Measurements from ENCODE around the gene CCIN.
"Not testable (repeated sequence)": the region's sequence is repeated elsewhere in the genome, so short reads cannot be mapped to it uniquely, and the experiment has no call there.

CCIN gene

GRCh38 chr9:36176496-36176895 lies 7.3 kb downstream of the CCIN start:
- H3K4me1 ChIP-seq (ENCODE audit: control insufficient read depth in 2 of 2, insufficient read depth in 1 of 2, low read depth in 1 of 2, low read length in 2 of 2); H3K14ac ChIP-seq (ENCODE audit: low read length); DNase-seq (ENCODE audit: low spot score); H4K8ac ChIP-seq (ENCODE audit: low read depth, low read length); H2AK5ac ChIP-seq (ENCODE audit: low read depth, low read length); H3K27me3 ChIP-seq (ENCODE audit: control insufficient read depth in 3 of 3, insufficient read depth in 3 of 3, low read depth in 1 of 3, low read length in 3 of 3); H3K79me1 ChIP-seq (ENCODE audit: low read depth, low read length); H3K27ac ChIP-seq (replicated peaks; ENCODE audit: low read length); H3K4me3 ChIP-seq (ENCODE audit: low read length in 2 of 2); H2BK5ac ChIP-seq (ENCODE audit: low read length); H3K4me2 ChIP-seq (ENCODE audit: insufficient read depth, low read length, poor library complexity, severe bottlenecking); H3K4ac ChIP-seq (ENCODE audit: low read length); H3K9ac ChIP-seq (ENCODE audit: low read depth, low read length, poor library complexity); H3K9me3 ChIP-seq (replicated peaks in 1 of 2; ENCODE audit: control insufficient read depth in 2 of 2, insufficient read depth in 1 of 2, low read depth in 1 of 2, low read length in 2 of 2); H2BK120ac ChIP-seq (ENCODE audit: low read depth, low read length); H2BK15ac ChIP-seq (ENCODE audit: low read length); H3K36me3 ChIP-seq (replicated peaks in 1 of 2; ENCODE audit: control insufficient read depth in 2 of 2, insufficient read depth in 2 of 2, low read length in 2 of 2); H2BK12ac ChIP-seq (ENCODE audit: low read length); H3K18ac ChIP-seq (ENCODE audit: low read length); H4K91ac ChIP-seq (ENCODE audit: low read depth, low read length, poor library complexity); H2AFZ ChIP-seq (ENCODE audit: low read length); H3K23ac ChIP-seq (ENCODE audit: low read depth, low read length, poor library complexity): not testable (repeated sequence)
- WGBS, 2 donors (ENCODE audit: extremely low coverage in 2 of 2, insufficient read length in 2 of 2, insufficient replicate concordance in 1 of 2): no CpG with 5 or more reads among the region's 10 CpGs

GRCh38 chr9:36177571-36177970 lies 8.4 kb downstream of the CCIN start:
- Histone ChIP-seq H3K4ac (ENCODE audit: low read length) (no peak overlapping the region), H4K91ac (ENCODE audit: low read depth, low read length, poor library complexity) (no peak overlapping the region), H3K36me3 (replicated peaks in 1 of 2; ENCODE audit: control insufficient read depth in 2 of 2, insufficient read depth in 2 of 2, low read length in 2 of 2) (no peaks in the 10 kb centered on the region), H3K9ac (ENCODE audit: low read depth, low read length, poor library complexity) (no peak overlapping the region), H3K23ac (ENCODE audit: low read depth, low read length, poor library complexity) (no peak overlapping the region), H2BK120ac (ENCODE audit: low read depth, low read length) (no peak overlapping the region), H3K9me3 (replicated peaks in 1 of 2; ENCODE audit: control insufficient read depth in 2 of 2, insufficient read depth in 1 of 2, low read depth in 1 of 2, low read length in 2 of 2) (no peaks in the 10 kb centered on the region), H4K8ac (ENCODE audit: low read depth, low read length) (no peak overlapping the region), H3K4me2 (ENCODE audit: insufficient read depth, low read length, poor library complexity, severe bottlenecking) (no peak overlapping the region), H3K4me3 (ENCODE audit: low read length in 2 of 2) (no peak overlapping the region), H2AFZ (ENCODE audit: low read length) (no peak overlapping the region), H3K4me1 (ENCODE audit: control insufficient read depth in 2 of 2, insufficient read depth in 1 of 2, low read depth in 1 of 2, low read length in 2 of 2) (peaks cover 0 to 1% of the 10 kb centered on the region in 2 donors), H2BK5ac (ENCODE audit: low read length) (no peak overlapping the region), H3K14ac (ENCODE audit: low read length) (no peak overlapping the region), H2BK12ac (ENCODE audit: low read length) (no peak overlapping the region), H2BK15ac (ENCODE audit: low read length) (no peak overlapping the region), H3K79me1 (ENCODE audit: low read depth, low read length) (no peaks in the 10 kb centered on the region), H3K27ac (replicated peaks; ENCODE audit: low read length) (no peak overlapping the region), H3K18ac (ENCODE audit: low read length) (no peak overlapping the region), H3K27me3 (ENCODE audit: control insufficient read depth in 3 of 3, insufficient read depth in 3 of 3, low read depth in 1 of 3, low read length in 3 of 3) (peaks cover 0 to 5% (median 0%) of the 10 kb centered on the region in 3 experiments), H2AK5ac (ENCODE audit: low read depth, low read length) (no peak overlapping the region)
- WGBS, 2 donors (ENCODE audit: extremely low coverage in 2 of 2, insufficient read length in 2 of 2, insufficient replicate concordance in 1 of 2): no CpG with 5 or more reads among the region's 4 CpGs
- DNase-seq (ENCODE audit: low spot score): no peak

GRCh38 chr9:36180243-36180642 lies 11.1 kb downstream of the CCIN start:
- not testable (repeated sequence) for H2AFZ ChIP-seq (ENCODE audit: low read length); H2AK5ac ChIP-seq (ENCODE audit: low read depth, low read length)

DNA sequence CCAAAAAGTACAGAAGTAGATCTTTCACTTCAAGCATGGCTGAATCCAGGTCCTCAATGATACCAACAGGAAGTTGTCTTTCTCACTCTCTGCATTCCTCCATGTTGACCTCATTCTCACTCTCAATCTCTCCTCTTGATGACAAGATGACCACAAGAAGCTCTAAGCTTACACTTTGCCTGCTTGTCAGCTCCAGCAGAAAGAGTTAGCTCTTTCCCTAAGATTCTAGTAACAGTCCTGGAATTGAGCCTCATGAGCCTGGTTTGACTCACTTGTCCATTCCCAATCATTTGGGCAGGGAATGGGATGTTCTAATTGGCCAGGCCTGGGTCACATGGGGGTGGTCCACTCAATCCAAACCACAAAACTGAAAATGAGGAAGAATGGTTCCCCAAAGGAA lies 18.2 kb downstream of the CCIN start:
- H3K27ac ChIP-seq (replicated peaks; ENCODE audit: low read length): no peak overlapping the region
- no peaks in the 10 kb centered on the region for H3K36me3 ChIP-seq (replicated peaks in 1 of 2; ENCODE audit: control insufficient read depth in 2 of 2, insufficient read depth in 2 of 2, low read length in 2 of 2)
- H3K18ac ChIP-seq (ENCODE audit: low read length): no peak overlapping the region
- H3K4me1 ChIP-seq (ENCODE audit: control insufficient read depth in 2 of 2, insufficient read depth in 1 of 2, low read depth in 1 of 2, low read length in 2 of 2): peaks cover 7 to 10% of the 10 kb centered on the region in 2 donors
- H3K14ac ChIP-seq (ENCODE audit: low read length): no peak overlapping the region
- peaks cover 5% of the 10 kb centered on the region for H3K79me1 ChIP-seq (ENCODE audit: low read depth, low read length)
- H3K4me2 ChIP-seq (ENCODE audit: insufficient read depth, low read length, poor library complexity, severe bottlenecking): no peak overlapping the region
- no peak overlapping the region for H2AFZ ChIP-seq (ENCODE audit: low read length)
- H2AK5ac ChIP-seq (ENCODE audit: low read depth, low read length): no peak overlapping the region
- H3K4ac ChIP-seq (ENCODE audit: low read length): no peak overlapping the region
- H2BK120ac ChIP-seq (ENCODE audit: low read depth, low read length): no peak overlapping the region
- H3K9me3 ChIP-seq (replicated peaks in 1 of 2; ENCODE audit: control insufficient read depth in 2 of 2, insufficient read depth in 1 of 2, low read depth in 1 of 2, low read length in 2 of 2): peaks cover 0 to 3% of the 10 kb centered on the region in 2 donors
- no peak overlapping the region for H3K23ac ChIP-seq (ENCODE audit: low read depth, low read length, poor library complexity)
- no peak overlapping the region for H4K91ac ChIP-seq (ENCODE audit: low read depth, low read length, poor library complexity)
- no peak overlapping the region for H2BK12ac ChIP-seq (ENCODE audit: low read length)
- no peak overlapping the region for H3K9ac ChIP-seq (ENCODE audit: low read depth, low read length, poor library complexity)
- H4K8ac ChIP-seq (ENCODE audit: low read depth, low read length): no peak overlapping the region
- H2BK5ac ChIP-seq (ENCODE audit: low read length): no peak overlapping the region
- no peaks in the 10 kb centered on the region for H3K27me3 ChIP-seq (ENCODE audit: control insufficient read depth in 3 of 3, insufficient read depth in 3 of 3, low read depth in 1 of 3, low read length in 3 of 3)
- no peak for DNase-seq (ENCODE audit: low spot score)
- no peak overlapping the region for H3K4me3 ChIP-seq (ENCODE audit: low read length in 2 of 2)
- no peak overlapping the region for H2BK15ac ChIP-seq (ENCODE audit: low read length)

More at GRCh38 chr9:36180243-36180642, 11.1 kb downstream of the CCIN start:
- WGBS, 2 donors (ENCODE audit: extremely low coverage in 2 of 2, insufficient read length in 2 of 2, insufficient replicate concordance in 1 of 2): no CpG with 5 or more reads among the region's 6 CpGs
- H3K9ac ChIP-seq (ENCODE audit: low read depth, low read length, poor library complexity); H2BK15ac ChIP-seq (ENCODE audit: low read length); H3K14ac ChIP-seq (ENCODE audit: low read length); H3K36me3 ChIP-seq (replicated peaks in 1 of 2; ENCODE audit: control insufficient read depth in 2 of 2, insufficient read depth in 2 of 2, low read length in 2 of 2); H4K8ac ChIP-seq (ENCODE audit: low read depth, low read length); H3K4me1 ChIP-seq (ENCODE audit: control insufficient read depth in 2 of 2, insufficient read depth in 1 of 2, low read depth in 1 of 2, low read length in 2 of 2); H3K9me3 ChIP-seq (replicated peaks in 1 of 2; ENCODE audit: control insufficient read depth in 2 of 2, insufficient read depth in 1 of 2, low read depth in 1 of 2, low read length in 2 of 2); H3K23ac ChIP-seq (ENCODE audit: low read depth, low read length, poor library complexity); H2BK120ac ChIP-seq (ENCODE audit: low read depth, low read length); H3K27ac ChIP-seq (replicated peaks; ENCODE audit: low read length); H3K27me3 ChIP-seq (ENCODE audit: control insufficient read depth in 3 of 3, insufficient read depth in 3 of 3, low read depth in 1 of 3, low read length in 3 of 3); H3K4me2 ChIP-seq (ENCODE audit: insufficient read depth, low read length, poor library complexity, severe bottlenecking); H2BK12ac ChIP-seq (ENCODE audit: low read length); H3K79me1 ChIP-seq (ENCODE audit: low read depth, low read length); H3K18ac ChIP-seq (ENCODE audit: low read length); H2BK5ac ChIP-seq (ENCODE audit: low read length); H3K4me3 ChIP-seq (ENCODE audit: low read length in 2 of 2); H3K4ac ChIP-seq (ENCODE audit: low read length); H4K91ac ChIP-seq (ENCODE audit: low read depth, low read length, poor library complexity); DNase-seq (ENCODE audit: low spot score): not testable (repeated sequence)
